Natural killer cell treated with Interleukin-12 subunit alpha and Interleukin-12 subunit beta and Interleukin-15 and Interleukin-18, amount 100 ng/mL, for 72 hours (primary cell): ENCODE data around the gene CFAP46. TPM values are rescaled to one million over a fixed set of nuclear protein-coding genes. Genes with fewer than 3 reads are reported as not detected.

ENCODE experiments used
- ATAC-seq, 2 donors: fragments of 150-1000 bp; cut with Tn5 transposase in 1 of 2; sonication (Bioruptor Pico), chemical (Tn5 transposase) in 1 of 2; 2 replicates each; pipeline ENCODE4 v1.10.0; 2021
- DNase-seq: peaks from one replicate; pipeline ENCODE4 v3.0.0; 2022; ENCODE audit warnings: low spot score
- H3K27ac Mint-ChIP-seq, 2 donors: 1 replicate in 1 of 2; 2 replicates in 1 of 2; pipeline ENCODE4 v1.8.0; 2022; ENCODE audit warnings: mixed read lengths in 2 of 2, mild to moderate bottlenecking in 1 of 2, moderate library complexity in 1 of 2
- H3K27me3 Mint-ChIP-seq, 2 donors: 1 replicate in 1 of 2; 2 replicates in 1 of 2; pipeline ENCODE4 v1.8.0; 2022; ENCODE audit warnings: mixed read lengths in 2 of 2
- H3K36me3 Mint-ChIP-seq: one replicate; pipeline ENCODE4 v1.8.0; 2022; ENCODE audit warnings: mixed read lengths
- H3K4me1 Mint-ChIP-seq, 2 donors: 1 replicate in 1 of 2; 2 replicates in 1 of 2; pipeline ENCODE4 v1.8.0; 2022; ENCODE audit warnings: low read depth in 2 of 2, mixed read lengths in 2 of 2, mild to moderate bottlenecking in 1 of 2
- H3K4me3 Mint-ChIP-seq: one replicate; pipeline ENCODE4 v1.8.0; 2022; ENCODE audit warnings: mixed read lengths
- H3K9me3 Mint-ChIP-seq: 2 replicates; pipeline ENCODE4 v1.8.0; 2022; ENCODE audit warnings: mixed read lengths
- total RNA-seq, 2 donors: library from RNA; stranded (reverse); gene quantifications; one replicate each; pipeline ENCODE4 v1.2.3, GENCODE V29; 2022

CFAP46 gene
- total RNA-seq, 2 donors from 2014 or later, result 0.19 TPM; not detected in 1

DNA sequence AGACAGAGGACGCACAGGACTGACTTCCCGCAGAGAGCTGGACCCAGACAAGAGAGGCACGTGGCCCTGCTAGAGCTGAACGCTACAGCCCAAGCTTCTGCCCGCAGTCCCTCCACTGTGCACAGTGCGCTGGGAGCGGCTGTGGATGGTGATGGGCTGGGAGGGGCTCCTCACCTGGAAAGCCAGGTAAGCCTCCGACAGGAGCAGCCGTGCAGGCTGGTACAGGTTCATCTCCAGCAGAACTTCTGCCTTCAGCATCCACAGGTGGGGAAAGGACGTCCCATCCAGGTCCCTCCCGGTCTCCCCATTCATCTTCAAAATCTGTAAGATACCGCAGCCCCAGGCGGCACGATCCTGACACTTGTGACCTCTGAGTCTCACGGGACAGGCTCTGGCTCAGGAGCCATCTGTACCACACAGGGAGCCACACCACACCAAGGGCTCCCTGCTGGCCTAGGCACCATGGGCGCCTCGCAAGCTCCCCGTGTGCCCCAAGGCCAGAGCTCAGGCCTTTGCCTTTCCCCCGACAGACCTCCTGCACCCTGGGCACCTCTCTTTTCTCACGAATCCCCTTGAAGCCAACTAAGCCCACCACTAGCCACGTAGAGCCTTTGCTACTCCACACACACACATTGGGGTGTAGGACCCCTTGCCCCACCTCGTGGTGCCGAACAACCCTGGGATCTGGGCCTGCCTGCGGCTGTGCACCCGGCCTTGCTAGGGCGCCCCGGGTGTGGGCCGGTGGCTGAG, 76.3 kb downstream of the CFAP46 start:
- Mint-ChIP-seq H3K9me3 (no peaks in the 10 kb centered on the region), H3K36me3 (no peaks in the 10 kb centered on the region), H3K4me3 (no peak overlapping the region), H3K27me3 (peaks cover 4 to 5% of the 10 kb centered on the region in 2 donors), H3K27ac (no peak overlapping the region), H3K4me1 (peaks cover 0 to 12% of the 10 kb centered on the region in 2 donors)
- ATAC-seq (peak in 1 of 2 donors; percentile 22), DNase-seq (peak; percentile 46)

DNA sequence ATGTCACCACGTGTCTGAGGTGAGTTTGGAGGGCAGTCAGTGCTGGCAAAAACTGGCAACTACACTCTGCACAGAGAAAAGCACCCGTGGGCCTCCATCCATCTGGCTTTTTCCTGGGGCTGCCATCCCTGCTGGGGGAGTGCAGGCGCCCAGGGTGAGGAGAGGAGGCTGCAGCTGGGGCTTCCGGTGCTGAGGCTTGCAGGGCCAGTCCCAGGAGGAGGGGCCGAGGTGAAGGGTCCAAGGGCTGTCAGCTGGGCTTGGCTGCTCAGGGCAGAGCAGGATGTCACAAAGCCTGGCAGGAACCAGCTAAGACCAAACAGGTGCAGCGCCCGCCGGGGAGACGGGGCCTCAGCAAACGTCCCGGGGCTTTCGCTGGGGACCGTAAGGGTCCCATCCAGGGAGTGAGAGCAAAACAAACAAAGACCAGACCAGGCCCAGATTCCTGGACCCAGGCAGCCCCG, 77.2 kb downstream of the CFAP46 start:
- Mint-ChIP-seq H3K27me3 (peaks cover 3 to 5% of the 10 kb centered on the region in 2 donors), H3K4me1 (peaks cover 0 to 12% of the 10 kb centered on the region in 2 donors), H3K36me3 (no peaks in the 10 kb centered on the region), H3K4me3 (no peak overlapping the region), H3K9me3 (no peaks in the 10 kb centered on the region), H3K27ac (no peak overlapping the region)
- DNase-seq (peak; percentile 58), ATAC-seq (no peak)

DNA sequence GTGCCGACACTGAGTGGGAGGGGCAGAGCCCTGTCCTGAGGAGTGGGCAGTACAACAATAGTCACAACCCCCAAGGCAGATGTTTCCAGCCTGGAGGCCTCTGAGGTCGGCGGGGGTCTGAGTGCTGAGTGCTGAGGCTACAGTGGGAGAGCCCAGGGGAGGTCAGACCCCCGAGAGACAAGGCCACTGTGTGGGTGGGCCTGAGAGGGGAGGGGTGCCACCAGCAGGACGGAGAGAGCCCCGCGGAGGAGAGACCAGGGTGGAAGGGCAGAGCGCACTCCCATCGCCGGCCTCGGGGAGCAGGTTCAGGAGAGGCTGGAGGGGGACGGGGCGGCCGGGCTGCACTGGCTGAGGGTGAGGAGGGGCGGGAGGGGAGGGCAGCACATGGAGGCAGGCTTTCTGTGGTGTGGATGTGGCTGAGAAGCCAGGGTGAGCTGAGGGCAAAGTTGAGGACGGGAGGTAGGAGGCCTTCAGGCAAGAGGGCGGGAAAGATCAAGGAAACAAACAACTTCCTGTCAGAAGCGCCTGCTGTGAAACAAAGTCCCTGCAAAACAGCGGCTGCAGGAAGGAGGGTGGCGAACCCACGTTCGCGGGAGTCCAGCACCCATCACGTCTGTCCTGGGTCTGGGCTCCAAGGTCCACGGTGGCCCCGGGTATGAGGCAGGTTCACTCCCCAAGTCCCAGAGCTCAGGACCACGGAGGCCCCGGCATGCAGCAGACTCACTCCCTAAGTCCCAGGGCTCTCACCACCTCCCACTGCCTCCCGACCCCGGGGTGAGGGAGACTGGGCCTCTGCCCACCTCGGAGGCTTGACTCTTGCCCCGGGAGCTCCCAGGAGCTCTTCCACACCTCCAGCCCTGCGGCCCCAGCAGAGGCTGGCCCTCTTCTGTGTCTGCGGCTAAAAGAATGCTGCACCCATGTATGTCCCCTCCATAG, 79.6 kb downstream of the CFAP46 start:
- peak; percentile 56 for DNase-seq
- peaks cover 0 to 12% of the 10 kb centered on the region in 2 donors for H3K4me1 Mint-ChIP-seq
- H3K36me3 Mint-ChIP-seq, result no peaks in the 10 kb centered on the region
- no peak overlapping the region for H3K4me3 Mint-ChIP-seq
- H3K27ac Mint-ChIP-seq, result no peak overlapping the region
- no peaks in the 10 kb centered on the region for H3K9me3 Mint-ChIP-seq
- H3K27me3 Mint-ChIP-seq, result peaks cover 0 to 5% of the 10 kb centered on the region in 2 donors
- no peak for ATAC-seq

DNA sequence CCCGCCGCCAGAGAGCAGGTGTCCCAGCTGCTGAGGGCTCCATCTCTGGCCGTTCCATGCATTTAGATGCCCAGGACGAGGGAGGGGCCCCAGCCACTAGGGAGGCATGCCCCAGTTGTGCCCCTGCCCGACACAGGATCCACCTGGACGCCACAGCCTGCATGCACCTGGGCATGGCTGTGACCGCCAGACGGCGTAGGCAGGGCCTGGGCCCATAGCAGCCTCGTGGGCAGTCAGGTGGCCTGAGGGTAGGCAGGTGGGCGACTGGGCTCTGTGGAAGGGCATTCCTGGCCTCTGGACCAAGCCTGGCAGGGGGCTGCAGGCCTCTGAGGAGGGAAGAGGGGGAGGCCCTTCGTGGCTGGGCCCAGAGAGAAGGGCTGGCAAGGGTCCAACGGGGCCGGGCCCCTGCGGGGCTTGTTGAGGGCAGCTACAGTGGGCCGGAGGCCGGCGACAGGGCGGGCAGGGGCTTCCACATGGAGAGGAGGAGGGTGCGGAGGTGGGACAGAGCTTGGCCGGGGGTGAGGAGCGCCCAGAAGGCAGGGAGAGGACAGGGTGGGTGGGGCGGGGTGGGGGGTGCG, 80.4 kb downstream of the CFAP46 start:
- H3K4me3 Mint-ChIP-seq, result no peak overlapping the region
- ATAC-seq, result no peak

DNA sequence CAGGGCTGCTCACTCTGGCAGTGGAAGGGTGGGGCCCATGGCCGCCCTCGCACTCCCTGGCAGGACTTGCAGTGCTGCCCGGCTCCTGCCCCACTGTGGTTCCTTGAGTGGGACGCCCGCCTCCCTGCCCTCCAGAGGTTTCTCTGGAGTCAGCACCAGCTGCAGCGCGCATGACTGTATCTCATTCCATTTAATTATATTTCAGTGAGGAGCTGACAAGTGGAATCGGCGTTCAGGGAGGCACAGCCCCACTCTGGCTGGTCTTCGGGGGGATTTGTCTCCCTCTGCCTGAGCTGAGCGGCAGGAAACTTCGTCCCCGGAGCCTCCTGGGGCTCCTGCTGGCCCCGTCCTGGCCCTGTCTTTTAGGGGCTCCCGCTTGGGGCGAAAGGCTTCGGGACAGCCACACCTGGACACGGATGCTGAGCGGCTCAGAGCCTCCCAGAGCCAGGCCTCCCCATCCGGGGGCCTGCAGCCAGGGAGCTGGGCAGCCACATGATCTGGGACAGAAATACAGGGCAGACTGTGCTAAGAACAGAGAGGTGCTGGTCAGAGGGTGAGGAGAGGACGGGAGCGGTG, 81.2 kb downstream of the CFAP46 start:
- Mint-ChIP-seq H3K4me3 (no peak overlapping the region), H3K4me1 (peaks cover 0 to 12% of the 10 kb centered on the region in 2 donors), H3K27me3 (peaks cover 0 to 12% of the 10 kb centered on the region in 2 donors), H3K27ac (no peak overlapping the region), H3K9me3 (no peaks in the 10 kb centered on the region), H3K36me3 (no peaks in the 10 kb centered on the region)
- DNase-seq (peak; percentile 46), ATAC-seq (peak in 1 of 2 donors; percentile 21)

More for the DNA sequence above, 80.4 kb downstream of the CFAP46 start:
- H3K27me3 Mint-ChIP-seq, result peaks cover 0 to 5% of the 10 kb centered on the region in 2 donors
- H3K4me1 Mint-ChIP-seq, result peaks cover 0 to 12% of the 10 kb centered on the region in 2 donors
- H3K9me3 Mint-ChIP-seq, result no peaks in the 10 kb centered on the region
- no peak for DNase-seq
- no peak overlapping the region for H3K27ac Mint-ChIP-seq
- no peaks in the 10 kb centered on the region for H3K36me3 Mint-ChIP-seq

DNA sequence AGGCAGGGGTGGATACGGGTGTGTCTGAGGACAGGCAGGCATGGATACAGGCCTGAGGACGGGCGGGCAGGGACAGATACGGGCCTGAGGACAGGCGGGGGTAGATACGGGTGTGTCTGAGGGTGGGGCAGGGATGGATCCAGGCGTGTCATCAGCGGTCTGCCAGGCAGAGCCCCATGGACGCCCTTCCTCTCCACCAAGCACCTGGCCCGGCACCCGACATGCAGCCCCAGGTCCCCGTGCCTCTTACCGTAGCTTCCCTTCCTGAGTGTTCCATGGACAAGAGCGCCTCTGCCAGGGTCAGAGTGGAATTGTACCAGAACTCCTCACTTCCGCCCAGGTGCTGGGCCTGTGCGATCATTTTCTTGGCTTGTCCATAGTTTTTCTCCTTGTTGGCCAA, 81.8 kb downstream of the CFAP46 start:
- Mint-ChIP-seq H3K36me3 (no peaks in the 10 kb centered on the region), H3K27me3 (peaks cover 3 to 17% of the 10 kb centered on the region in 2 donors), H3K4me3 (no peak overlapping the region), H3K4me1 (peaks cover 0 to 12% of the 10 kb centered on the region in 2 donors), H3K9me3 (no peaks in the 10 kb centered on the region), H3K27ac (no peak overlapping the region)
- peak; percentile 44 for DNase-seq
- ATAC-seq, result no peak

DNA sequence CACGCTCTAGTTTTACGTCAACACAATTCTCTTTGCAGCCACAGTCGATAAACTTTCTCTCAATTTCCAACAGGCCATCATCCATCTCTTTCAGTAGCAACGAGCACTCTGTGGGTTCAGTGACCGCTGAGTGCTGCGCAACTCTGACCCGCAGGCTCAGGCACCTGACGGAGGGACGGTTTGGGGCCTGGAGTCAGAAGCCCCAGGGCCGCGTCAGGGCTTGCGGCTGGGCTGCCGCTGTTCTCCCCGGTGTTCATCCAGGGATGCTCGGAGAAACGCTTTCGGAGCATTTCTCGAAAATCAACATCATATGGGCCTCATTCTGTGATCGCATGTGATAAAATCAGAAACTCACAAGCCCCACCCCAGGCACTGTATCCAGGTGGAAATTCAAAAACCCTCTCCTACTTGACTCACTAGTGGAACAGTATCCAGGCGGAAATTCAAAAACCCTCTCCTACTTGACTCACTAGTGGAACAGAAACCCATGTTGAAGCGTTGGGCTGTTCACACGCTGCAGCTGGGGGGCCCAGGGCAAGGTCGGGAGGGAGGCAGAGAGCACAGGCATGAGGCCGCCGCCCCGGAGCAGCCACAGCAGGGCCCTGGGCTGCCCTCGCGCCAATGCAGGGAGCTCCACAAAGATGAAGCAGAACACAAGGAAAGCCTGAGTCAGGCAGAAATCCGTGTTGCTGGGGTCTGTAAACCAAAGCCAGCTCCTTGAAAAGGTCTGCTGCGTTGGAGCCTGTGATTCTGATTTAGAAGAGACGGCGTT, 83.1 kb downstream of the CFAP46 start:
- H3K4me3 Mint-ChIP-seq, result no peak overlapping the region
- H3K27me3 Mint-ChIP-seq, result peaks cover 3 to 19% of the 10 kb centered on the region in 2 donors
- peaks cover 0 to 8% of the 10 kb centered on the region in 2 donors for H3K4me1 Mint-ChIP-seq
- DNase-seq, result peak; percentile 45
- H3K27ac Mint-ChIP-seq, result no peak overlapping the region
- H3K9me3 Mint-ChIP-seq, result no peaks in the 10 kb centered on the region
- no peaks in the 10 kb centered on the region for H3K36me3 Mint-ChIP-seq
- no peak for ATAC-seq

DNA sequence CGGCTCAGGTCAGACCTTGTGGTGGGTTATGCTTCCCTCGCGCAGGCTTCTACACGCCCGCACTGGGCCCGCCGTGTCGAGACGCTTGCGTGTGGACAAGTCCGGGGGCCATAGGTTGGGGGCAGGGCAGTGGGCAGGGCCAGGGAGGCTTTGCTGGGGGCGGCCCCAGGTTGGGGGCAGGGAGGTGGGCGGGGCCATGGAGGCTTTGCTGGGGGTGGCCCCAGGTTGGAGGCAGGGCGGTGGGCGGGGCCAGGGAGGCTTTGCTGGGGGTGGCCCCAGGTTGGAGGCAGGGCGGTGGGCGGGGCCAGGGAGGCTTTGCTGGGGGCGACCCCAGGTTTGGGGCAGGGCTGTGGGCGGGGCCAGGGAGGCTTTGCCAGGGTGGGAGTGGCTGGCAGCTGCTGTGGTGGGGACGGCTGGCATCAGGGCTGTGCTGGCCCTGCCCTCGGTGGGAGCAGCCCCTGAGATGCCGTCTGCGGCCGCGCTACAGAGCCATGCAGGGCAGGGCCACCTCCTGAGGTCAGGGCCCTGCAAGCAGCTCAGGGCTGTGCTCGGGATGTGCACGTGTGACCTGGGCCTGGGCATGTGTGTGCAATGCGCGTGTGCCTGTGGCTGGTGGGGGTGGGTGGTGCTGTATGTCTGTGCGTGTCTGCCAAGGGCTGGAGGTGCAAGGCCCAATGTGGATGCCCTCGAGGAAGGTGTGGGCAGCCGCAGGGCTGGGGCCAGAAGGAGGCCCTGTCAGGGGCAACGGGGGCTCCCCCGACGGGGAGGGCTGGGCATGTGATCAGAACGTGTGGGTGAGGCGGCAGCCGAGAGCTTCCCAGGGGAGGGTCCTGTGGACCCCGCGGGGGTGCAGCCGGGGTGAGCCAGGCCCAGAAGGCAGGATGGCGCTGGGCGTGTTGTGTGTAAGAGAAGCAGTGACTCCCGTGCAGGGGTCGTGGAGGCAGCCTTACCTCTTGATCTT, 84.0 kb downstream of the CFAP46 start:
- Mint-ChIP-seq H3K9me3 (no peaks in the 10 kb centered on the region), H3K4me1 (peaks cover 0 to 2% of the 10 kb centered on the region in 2 donors), H3K36me3 (no peaks in the 10 kb centered on the region), H3K27ac (no peak overlapping the region), H3K27me3 (peaks cover 7 to 22% of the 10 kb centered on the region in 2 donors), H3K4me3 (no peak overlapping the region)
- DNase-seq, result peak; percentile 56
- no peak for ATAC-seq

DNA sequence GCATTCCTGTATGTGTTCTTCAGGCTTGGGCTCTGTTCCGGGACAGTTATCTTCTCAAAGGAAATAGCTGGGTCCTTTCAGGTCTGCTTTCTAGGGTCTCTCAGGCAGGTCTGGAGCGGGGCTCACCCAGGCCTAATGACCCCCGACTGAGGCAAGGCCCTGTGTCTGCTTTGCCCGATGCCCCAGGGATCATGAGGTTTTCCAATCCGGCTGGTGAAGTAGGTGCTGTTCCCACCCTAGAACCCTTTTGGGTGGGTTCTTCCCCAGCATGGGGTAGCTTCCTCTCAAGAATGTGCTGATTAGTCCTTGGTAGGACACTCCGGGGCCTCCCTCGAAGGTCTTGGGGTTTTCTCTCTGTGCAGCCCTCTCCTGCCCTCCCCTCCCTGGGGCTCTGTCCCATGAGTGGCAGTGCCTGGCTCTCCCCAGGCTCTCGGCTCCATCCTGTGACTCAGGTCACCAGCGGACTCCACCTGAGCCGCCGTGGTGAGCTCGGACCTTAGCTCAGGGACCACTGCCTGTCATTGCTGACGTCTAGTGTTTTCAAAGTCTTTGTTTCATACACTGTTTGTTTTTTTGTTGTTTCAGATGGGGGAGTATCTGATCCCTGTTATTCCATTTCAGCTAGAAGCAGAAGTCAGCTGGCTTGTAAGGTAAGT, 85.4 kb downstream of the CFAP46 start:
- no peaks in the 10 kb centered on the region for H3K9me3 Mint-ChIP-seq
- DNase-seq (no peak), ATAC-seq (no peak)
- peaks cover 7 to 28% of the 10 kb centered on the region in 2 donors for H3K27me3 Mint-ChIP-seq
- no peak overlapping the region for H3K27ac Mint-ChIP-seq
- no peaks in the 10 kb centered on the region for H3K36me3 Mint-ChIP-seq
- H3K4me1 Mint-ChIP-seq, result no peaks in the 10 kb centered on the region
- H3K4me3 Mint-ChIP-seq, result no peak overlapping the region

DNA sequence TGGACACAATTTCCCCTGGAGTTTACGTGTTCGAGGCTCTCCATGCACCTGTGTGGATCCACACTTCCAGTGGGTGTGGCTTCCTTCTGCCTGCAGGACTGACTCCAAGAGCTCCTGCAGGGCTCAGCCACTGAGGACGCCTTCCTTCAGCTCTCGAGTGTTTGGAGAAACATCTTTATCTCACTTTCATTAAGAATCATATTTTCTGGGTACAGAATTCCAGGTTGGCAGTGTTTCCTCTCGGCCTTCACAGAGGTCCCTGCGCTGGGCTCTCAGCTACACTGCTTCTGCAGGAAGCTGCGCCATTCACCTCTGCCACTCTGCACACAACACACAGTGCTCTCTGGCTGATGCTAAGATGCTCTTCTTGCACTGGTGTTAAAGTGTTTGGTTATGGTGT, 86.5 kb downstream of the CFAP46 start:
- Mint-ChIP-seq H3K4me1 (no peaks in the 10 kb centered on the region), H3K27me3 (peaks cover 7 to 28% of the 10 kb centered on the region in 2 donors), H3K36me3 (no peaks in the 10 kb centered on the region), H3K4me3 (no peak overlapping the region), H3K9me3 (no peaks in the 10 kb centered on the region), H3K27ac (no peak overlapping the region)
- DNase-seq (no peak), ATAC-seq (no peak)

DNA sequence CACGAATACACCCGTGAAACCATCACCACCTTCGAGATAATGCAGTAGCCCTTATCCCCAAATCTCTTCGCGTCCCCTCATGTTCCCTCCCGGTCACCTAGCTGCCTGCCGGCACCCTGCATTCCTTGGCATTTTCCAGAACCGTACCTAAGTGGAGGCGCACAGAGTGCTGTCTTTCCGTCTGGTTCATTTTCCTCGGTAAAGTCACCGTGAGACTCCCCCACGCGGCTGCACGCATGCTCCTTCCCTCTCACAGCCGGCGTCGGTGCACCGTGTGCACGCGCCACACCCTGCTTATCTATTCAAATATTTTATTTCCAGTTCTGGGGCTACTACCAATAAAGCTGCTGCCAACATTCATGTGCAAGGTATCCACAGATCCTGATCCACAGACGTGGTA, 90.9 kb downstream of the CFAP46 start:
- ATAC-seq, result no peak
- DNase-seq, result no peak
- Mint-ChIP-seq H3K27ac (no peak overlapping the region), H3K4me1 (peaks cover 8 to 13% of the 10 kb centered on the region in 2 donors), H3K36me3 (no peaks in the 10 kb centered on the region), H3K9me3 (no peaks in the 10 kb centered on the region), H3K27me3 (peaks cover 7 to 24% of the 10 kb centered on the region in 2 donors), H3K4me3 (no peak overlapping the region)
